ENCODE measurements around the gene RPGR.

Gene RPGR

GRCh38 chrX:38256019-38256418 is 71.3 kb downstream of the RPGR start:
- no peak for DNase-seq

- DNase-seq, result no peak
These were observed 77.3 kb downstream of the RPGR start for GRCh38 chrX:38249965-38250364.

- DNase-seq, result no peak
These were observed 80.3 kb downstream of the RPGR start for GRCh38 chrX:38247051-38247450.

- DNase-seq, result no peak
These were observed 86.8 kb downstream of the RPGR start for GRCh38 chrX:38240541-38240940.

- no peak for DNase-seq
These were observed 90.3 kb downstream of the RPGR start for GRCh38 chrX:38236901-38237615.

GRCh38 chrX:38233891-38234667 is 93.2 kb downstream of the RPGR start:
- no peak for DNase-seq

GRCh38 chrX:38232079-38232686 is 95.1 kb downstream of the RPGR start:
- no peak for DNase-seq

- no peak for DNase-seq
These were observed 102.2 kb downstream of the RPGR start for GRCh38 chrX:38225093-38225492.

GRCh38 chrX:38224160-38224559 is 103.1 kb downstream of the RPGR start:
- DNase-seq, result no peak

GRCh38 chrX:38221391-38221929 is 105.8 kb downstream of the RPGR start:
- DNase-seq, result no peak

- DNase-seq, result no peak
These were observed 106.6 kb downstream of the RPGR start, which contains the start of gene SRPX for GRCh38 chrX:38220415-38221390. Gene SRPX, minus strand, starts transcription at chrX:38220871. Its CDS starts 79 bp downstream, at chrX:38220792.

- DNase-seq, result no peak
These were observed 107.3 kb downstream of the RPGR start for GRCh38 chrX:38220024-38220414.
